ENCODE measurements around the gene BRINP3.

Gene BRINP3

GRCh38 chr1:190377294-190377693, 100.4 kb downstream of the BRINP3 start:
- Histone ChIP-seq H3K9me3 (ENCODE audit: control insufficient read depth in 1 of 2, low read length in 2 of 2) (no peaks in the 10 kb centered on the region), H3K27me3 (ENCODE audit: low read depth, low read length) (no peaks in the 10 kb centered on the region), H3K4me1 (ENCODE audit: control insufficient read depth in 1 of 2, insufficient read depth in 2 of 2, low read length in 2 of 2) (no peaks in the 10 kb centered on the region), H3K27ac (ENCODE audit: low read length) (no peak overlapping the region), H3K36me3 (ENCODE audit: control insufficient read depth in 1 of 2, insufficient read depth in 2 of 2, low read length in 2 of 2) (no peaks in the 10 kb centered on the region), H3K4me3 (ENCODE audit: low read depth in 1 of 2, low read length in 2 of 2) (no peak overlapping the region)

- Histone ChIP-seq H3K36me3 (ENCODE audit: control insufficient read depth in 1 of 2, insufficient read depth in 2 of 2, low read length in 2 of 2) (no peaks in the 10 kb centered on the region), H3K4me3 (ENCODE audit: low read depth in 1 of 2, low read length in 2 of 2) (no peak overlapping the region), H3K9me3 (ENCODE audit: control insufficient read depth in 1 of 2, low read length in 2 of 2) (no peaks in the 10 kb centered on the region), H3K27ac (ENCODE audit: low read length) (no peak overlapping the region), H3K4me1 (ENCODE audit: control insufficient read depth in 1 of 2, insufficient read depth in 2 of 2, low read length in 2 of 2) (no peaks in the 10 kb centered on the region), H3K27me3 (ENCODE audit: low read depth, low read length) (no peaks in the 10 kb centered on the region)
Measured at GRCh38 chr1:190376044-190376443, 101.6 kb downstream of the BRINP3 start.

- H3K9me3 ChIP-seq (ENCODE audit: control insufficient read depth in 1 of 2, low read length in 2 of 2) = no peaks in the 10 kb centered on the region
- H3K36me3 ChIP-seq (ENCODE audit: control insufficient read depth in 1 of 2, insufficient read depth in 2 of 2, low read length in 2 of 2) = no peaks in the 10 kb centered on the region
- no peaks in the 10 kb centered on the region for H3K4me1 ChIP-seq (ENCODE audit: control insufficient read depth in 1 of 2, insufficient read depth in 2 of 2, low read length in 2 of 2)
- H3K27ac ChIP-seq (ENCODE audit: low read length) = no peak overlapping the region
- H3K27me3 ChIP-seq (ENCODE audit: low read depth, low read length) = no peaks in the 10 kb centered on the region
- H3K4me3 ChIP-seq (ENCODE audit: low read depth in 1 of 2, low read length in 2 of 2) = no peak overlapping the region
Measured at GRCh38 chr1:190373705-190374336, 103.8 kb downstream of the BRINP3 start.

GRCh38 chr1:190367200-190367599, 110.5 kb downstream of the BRINP3 start:
- no peaks in the 10 kb centered on the region for H3K36me3 ChIP-seq (ENCODE audit: control insufficient read depth in 1 of 2, insufficient read depth in 2 of 2, low read length in 2 of 2)
- H3K9me3 ChIP-seq (ENCODE audit: control insufficient read depth in 1 of 2, low read length in 2 of 2) = no peaks in the 10 kb centered on the region
- no peak overlapping the region for H3K27ac ChIP-seq (ENCODE audit: low read length)
- H3K4me3 ChIP-seq (ENCODE audit: low read depth in 1 of 2, low read length in 2 of 2) = no peak overlapping the region
- H3K4me1 ChIP-seq (ENCODE audit: control insufficient read depth in 1 of 2, insufficient read depth in 2 of 2, low read length in 2 of 2) = no peaks in the 10 kb centered on the region
- H3K27me3 ChIP-seq (ENCODE audit: low read depth, low read length) = no peaks in the 10 kb centered on the region

GRCh38 chr1:190365283-190365682, 112.4 kb downstream of the BRINP3 start:
- Histone ChIP-seq H3K4me3 (ENCODE audit: low read depth in 1 of 2, low read length in 2 of 2) (no peak overlapping the region), H3K4me1 (ENCODE audit: control insufficient read depth in 1 of 2, insufficient read depth in 2 of 2, low read length in 2 of 2) (no peaks in the 10 kb centered on the region), H3K27me3 (ENCODE audit: low read depth, low read length) (no peaks in the 10 kb centered on the region), H3K9me3 (ENCODE audit: control insufficient read depth in 1 of 2, low read length in 2 of 2) (no peaks in the 10 kb centered on the region), H3K27ac (ENCODE audit: low read length) (no peak overlapping the region), H3K36me3 (ENCODE audit: control insufficient read depth in 1 of 2, insufficient read depth in 2 of 2, low read length in 2 of 2) (no peaks in the 10 kb centered on the region)

- Histone ChIP-seq H3K9me3 (ENCODE audit: control insufficient read depth in 1 of 2, low read length in 2 of 2) (no peaks in the 10 kb centered on the region), H3K4me3 (ENCODE audit: low read depth in 1 of 2, low read length in 2 of 2) (no peak overlapping the region), H3K36me3 (ENCODE audit: control insufficient read depth in 1 of 2, insufficient read depth in 2 of 2, low read length in 2 of 2) (no peaks in the 10 kb centered on the region), H3K27me3 (ENCODE audit: low read depth, low read length) (no peaks in the 10 kb centered on the region), H3K4me1 (ENCODE audit: control insufficient read depth in 1 of 2, insufficient read depth in 2 of 2, low read length in 2 of 2) (no peaks in the 10 kb centered on the region), H3K27ac (ENCODE audit: low read length) (no peak overlapping the region)
Measured at GRCh38 chr1:190353538-190354101, 124.0 kb downstream of the BRINP3 start.

GRCh38 chr1:190344454-190344853, 133.2 kb downstream of the BRINP3 start:
- Histone ChIP-seq H3K27me3 (ENCODE audit: low read depth, low read length) (no peaks in the 10 kb centered on the region), H3K4me1 (ENCODE audit: control insufficient read depth in 1 of 2, insufficient read depth in 2 of 2, low read length in 2 of 2) (no peaks in the 10 kb centered on the region), H3K36me3 (ENCODE audit: control insufficient read depth in 1 of 2, insufficient read depth in 2 of 2, low read length in 2 of 2) (no peaks in the 10 kb centered on the region), H3K27ac (ENCODE audit: low read length) (no peak overlapping the region), H3K4me3 (ENCODE audit: low read depth in 1 of 2, low read length in 2 of 2) (no peak overlapping the region), H3K9me3 (ENCODE audit: control insufficient read depth in 1 of 2, low read length in 2 of 2) (no peaks in the 10 kb centered on the region)

- no peak overlapping the region for H3K27ac ChIP-seq (ENCODE audit: low read length)
- no peaks in the 10 kb centered on the region for H3K4me1 ChIP-seq (ENCODE audit: control insufficient read depth in 1 of 2, insufficient read depth in 2 of 2, low read length in 2 of 2)
- H3K27me3 ChIP-seq (ENCODE audit: low read depth, low read length) = no peaks in the 10 kb centered on the region
- H3K36me3 ChIP-seq (ENCODE audit: control insufficient read depth in 1 of 2, insufficient read depth in 2 of 2, low read length in 2 of 2) = no peaks in the 10 kb centered on the region
- no peak overlapping the region for H3K4me3 ChIP-seq (ENCODE audit: low read depth in 1 of 2, low read length in 2 of 2)
- H3K9me3 ChIP-seq (ENCODE audit: control insufficient read depth in 1 of 2, low read length in 2 of 2) = no peaks in the 10 kb centered on the region
Measured at GRCh38 chr1:190338829-190339228, 138.8 kb downstream of the BRINP3 start.

GRCh38 chr1:190328871-190329270, 148.8 kb downstream of the BRINP3 start:
- no peak overlapping the region for H3K27ac ChIP-seq (ENCODE audit: low read length)
- H3K4me3 ChIP-seq (ENCODE audit: low read depth in 1 of 2, low read length in 2 of 2) = no peak overlapping the region
- H3K27me3 ChIP-seq (ENCODE audit: low read depth, low read length) = no peaks in the 10 kb centered on the region
- no peaks in the 10 kb centered on the region for H3K4me1 ChIP-seq (ENCODE audit: control insufficient read depth in 1 of 2, insufficient read depth in 2 of 2, low read length in 2 of 2)
- no peaks in the 10 kb centered on the region for H3K36me3 ChIP-seq (ENCODE audit: control insufficient read depth in 1 of 2, insufficient read depth in 2 of 2, low read length in 2 of 2)
- H3K9me3 ChIP-seq (ENCODE audit: control insufficient read depth in 1 of 2, low read length in 2 of 2) = no peaks in the 10 kb centered on the region

GRCh38 chr1:190328361-190328760, 149.3 kb downstream of the BRINP3 start:
- Histone ChIP-seq H3K9me3 (ENCODE audit: control insufficient read depth in 1 of 2, low read length in 2 of 2) (no peaks in the 10 kb centered on the region), H3K4me3 (ENCODE audit: low read depth in 1 of 2, low read length in 2 of 2) (no peak overlapping the region), H3K36me3 (ENCODE audit: control insufficient read depth in 1 of 2, insufficient read depth in 2 of 2, low read length in 2 of 2) (no peaks in the 10 kb centered on the region), H3K4me1 (ENCODE audit: control insufficient read depth in 1 of 2, insufficient read depth in 2 of 2, low read length in 2 of 2) (no peaks in the 10 kb centered on the region), H3K27me3 (ENCODE audit: low read depth, low read length) (no peaks in the 10 kb centered on the region), H3K27ac (ENCODE audit: low read length) (no peak overlapping the region)

GRCh38 chr1:190327271-190327670, 150.4 kb downstream of the BRINP3 start:
- H3K4me3 ChIP-seq (ENCODE audit: low read depth in 1 of 2, low read length in 2 of 2) = no peak overlapping the region

GRCh38 chr1:190323530-190323929, 154.1 kb downstream of the BRINP3 start:
- H3K4me1 ChIP-seq (ENCODE audit: control insufficient read depth in 1 of 2, insufficient read depth in 2 of 2, low read length in 2 of 2) = no peaks in the 10 kb centered on the region
- H3K36me3 ChIP-seq (ENCODE audit: control insufficient read depth in 1 of 2, insufficient read depth in 2 of 2, low read length in 2 of 2) = no peaks in the 10 kb centered on the region
- H3K9me3 ChIP-seq (ENCODE audit: control insufficient read depth in 1 of 2, low read length in 2 of 2) = no peaks in the 10 kb centered on the region
- H3K27me3 ChIP-seq (ENCODE audit: low read depth, low read length) = no peaks in the 10 kb centered on the region
- no peak overlapping the region for H3K4me3 ChIP-seq (ENCODE audit: low read depth in 1 of 2, low read length in 2 of 2)
- H3K27ac ChIP-seq (ENCODE audit: low read length) = no peak overlapping the region

More at GRCh38 chr1:190327271-190327670, 150.4 kb downstream of the BRINP3 start:
- Histone ChIP-seq H3K27ac (ENCODE audit: low read length) (no peak overlapping the region), H3K27me3 (ENCODE audit: low read depth, low read length) (no peaks in the 10 kb centered on the region), H3K9me3 (ENCODE audit: control insufficient read depth in 1 of 2, low read length in 2 of 2) (no peaks in the 10 kb centered on the region), H3K4me1 (ENCODE audit: control insufficient read depth in 1 of 2, insufficient read depth in 2 of 2, low read length in 2 of 2) (no peaks in the 10 kb centered on the region), H3K36me3 (ENCODE audit: control insufficient read depth in 1 of 2, insufficient read depth in 2 of 2, low read length in 2 of 2) (no peaks in the 10 kb centered on the region)

All from muscle layer of duodenum (tissue), 2 donors.